Fibroblast of the conjunctiva (primary cell): ENCODE measurements around the gene PANK3.
"Not testable (repeated sequence)": the region's sequence is repeated elsewhere in the genome, so short reads cannot be mapped to it uniquely, and the experiment has no call there.

Experiments used
- DNase-seq: peaks from one replicate; pipeline ENCODE4 v3.0.0-alpha.2; 2010; ENCODE audit warnings: low read depth

PANK3 gene

DNA sequence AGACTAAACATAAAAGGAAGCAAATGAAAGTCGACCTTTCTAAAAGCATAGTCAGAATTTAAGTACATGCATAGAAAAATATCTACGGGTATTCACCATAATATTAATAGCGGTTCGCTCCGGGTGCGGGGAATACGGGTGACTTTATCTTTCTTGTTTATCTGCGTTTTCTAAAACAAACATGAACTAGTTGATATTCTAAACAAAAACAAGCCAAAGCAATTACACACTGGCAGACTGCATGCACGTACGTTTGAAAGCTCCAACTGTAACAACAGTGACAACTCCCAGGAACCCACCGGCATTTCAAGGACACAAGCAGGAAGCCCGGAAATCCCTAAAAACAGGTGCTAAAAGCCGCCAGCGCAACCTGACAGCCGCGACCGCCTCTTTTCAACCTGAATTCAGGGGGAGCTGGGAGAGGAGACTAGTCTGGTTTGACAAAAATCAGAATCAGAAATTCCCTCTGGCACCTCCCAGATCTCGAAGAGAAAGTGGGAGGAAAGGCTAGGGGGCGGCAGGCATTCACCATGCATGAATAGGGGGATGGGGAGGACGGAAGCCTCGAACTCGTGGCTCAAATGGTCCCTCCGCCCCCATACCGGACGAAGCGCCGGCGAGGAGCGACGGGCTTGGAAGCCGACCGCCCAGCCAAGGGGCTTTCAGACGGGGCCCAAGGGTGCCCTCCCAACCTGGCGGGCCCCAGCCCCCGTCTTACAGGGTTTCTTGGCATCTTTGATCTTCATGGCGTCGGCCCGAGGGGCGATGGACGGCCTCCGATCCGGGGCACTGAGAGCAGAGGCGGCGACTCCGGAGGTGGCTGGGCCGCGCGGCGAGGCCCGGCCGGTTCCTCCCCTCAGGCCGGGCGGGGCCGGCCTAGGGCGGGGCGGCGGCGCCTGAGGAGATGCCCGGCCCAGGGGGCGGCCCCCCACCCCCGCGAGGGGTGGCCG is at the start of gene PANK3:
Gene PANK3, minus strand, starts transcription at position 831 of the 950 bp plus-strand sequence. Its CDS starts 85 bp downstream, at position 746.
- peak; percentile 23 for DNase-seq

DNA sequence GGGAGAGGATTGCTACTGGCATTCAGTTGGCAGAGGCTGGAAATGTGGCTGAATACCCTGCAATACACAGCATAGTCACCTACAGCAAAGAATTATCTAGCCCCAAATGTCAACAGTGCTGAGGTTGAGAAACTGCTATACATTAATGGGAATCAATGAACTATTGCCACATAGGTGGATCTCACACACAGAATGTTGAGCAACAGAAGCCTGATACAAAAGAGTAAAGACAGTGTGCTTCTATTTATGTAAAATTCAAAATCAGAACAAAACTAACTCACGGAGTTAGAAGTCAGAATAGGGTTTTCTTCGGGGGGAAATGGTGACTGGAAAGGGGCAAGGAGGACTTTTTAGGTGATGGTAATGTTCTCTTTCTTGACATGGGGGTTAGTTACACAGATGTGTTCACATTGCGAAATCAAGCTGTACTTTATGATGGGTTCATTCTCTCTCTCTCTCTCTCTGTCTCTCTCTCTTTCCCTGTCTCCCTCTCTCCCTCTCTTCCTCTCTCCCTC is 45.7 kb upstream of the PANK3 start:
- DNase-seq = no peak

DNA sequence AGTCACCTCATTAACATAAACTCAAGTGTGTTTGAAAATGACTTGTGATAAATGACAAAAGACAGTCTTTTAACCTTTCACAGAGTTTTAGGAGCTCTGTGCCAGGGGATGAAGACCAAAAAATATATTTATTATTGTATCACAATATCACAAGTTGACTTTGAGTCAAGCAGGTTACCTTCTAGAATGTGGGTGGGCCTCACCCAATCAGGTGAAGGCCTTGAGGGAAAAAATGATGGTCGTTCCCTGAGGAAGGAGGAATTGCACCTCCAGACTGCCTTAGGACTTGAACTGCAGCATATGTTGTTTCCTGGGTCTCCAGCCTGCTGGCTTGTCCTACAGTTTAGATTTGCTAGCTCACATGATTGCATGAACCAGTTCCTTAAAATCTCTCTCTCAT is 41.6 kb upstream of the PANK3 start:
- DNase-seq = no peak

DNA sequence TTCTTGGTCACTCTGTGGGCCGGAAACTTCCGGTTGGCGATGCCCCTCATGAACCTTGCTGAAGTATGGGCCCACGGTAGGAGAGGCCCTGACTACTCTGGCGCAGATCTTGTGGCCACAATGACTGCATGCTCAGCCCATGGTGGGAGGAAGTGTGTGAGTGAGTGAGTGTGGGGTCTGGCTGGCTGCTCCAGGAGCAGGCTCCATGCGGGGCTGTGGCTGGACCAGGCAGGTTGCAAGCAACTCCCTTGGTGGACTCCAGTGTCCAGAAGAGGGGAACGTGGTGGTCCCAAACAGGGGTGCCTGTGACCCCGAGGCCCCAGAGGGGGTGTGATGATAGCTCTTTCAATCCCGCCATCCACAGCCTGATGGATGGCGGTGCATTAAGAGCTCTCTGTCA is 35.5 kb upstream of the PANK3 start:
- DNase-seq = no peak

DNA sequence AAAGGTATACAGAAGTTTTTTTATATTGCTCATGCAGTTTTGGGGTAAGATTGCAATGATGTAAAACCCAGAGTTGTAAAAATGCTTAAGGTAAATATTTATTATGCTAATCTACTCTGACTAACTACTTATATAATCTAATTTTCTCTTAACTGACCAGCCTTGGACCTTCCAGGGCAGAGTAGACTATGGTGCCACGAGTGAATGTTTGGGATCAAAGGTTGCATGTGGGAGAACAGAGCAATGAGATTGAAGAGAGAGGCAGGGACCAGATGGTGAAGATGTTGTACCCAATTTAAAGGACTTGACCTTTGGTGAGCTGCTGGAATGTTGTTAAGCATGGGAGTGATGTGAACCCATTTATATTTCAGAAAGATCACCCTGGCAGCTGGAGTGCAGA is 34.8 kb upstream of the PANK3 start:
- DNase-seq = no peak

DNA sequence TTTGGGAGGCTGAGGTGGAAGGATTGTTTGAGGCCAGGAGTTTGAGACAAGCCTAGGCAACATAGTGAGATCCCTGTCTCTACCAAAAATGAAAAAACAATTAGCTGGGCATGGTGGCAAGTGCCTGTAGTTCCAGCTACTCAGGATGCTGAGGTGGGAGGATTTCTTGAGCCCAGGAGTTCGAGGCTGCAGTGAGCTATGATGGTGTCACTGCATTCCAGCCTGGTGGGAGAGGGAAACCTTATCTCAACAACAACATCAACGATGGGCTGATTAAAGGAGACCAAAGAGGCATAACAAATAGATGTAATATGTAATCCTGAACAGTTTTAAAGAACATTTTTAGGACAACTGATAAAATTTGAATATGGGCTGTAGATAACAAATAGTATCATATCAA is 34.2 kb upstream of the PANK3 start:
- no peak for DNase-seq

DNA sequence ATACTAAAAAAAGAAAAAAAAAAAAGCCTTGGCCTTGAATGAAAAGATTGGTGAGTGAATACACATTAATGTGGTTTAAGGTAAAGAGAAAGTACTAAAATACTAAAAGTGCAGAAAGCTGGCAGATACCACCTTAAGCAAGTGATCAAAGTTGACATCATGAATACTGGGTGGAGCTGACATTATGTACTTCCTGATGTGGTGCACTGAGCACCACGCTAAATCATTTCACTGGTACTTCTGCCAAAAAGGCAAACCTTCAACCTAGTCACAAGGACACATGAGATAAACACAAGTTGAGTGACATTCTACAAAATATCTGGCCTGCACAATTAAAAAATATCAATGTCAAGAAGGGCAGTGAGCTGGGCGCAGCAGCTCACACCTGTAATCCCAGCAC is 33.8 kb upstream of the PANK3 start:
- no peak for DNase-seq

DNA sequence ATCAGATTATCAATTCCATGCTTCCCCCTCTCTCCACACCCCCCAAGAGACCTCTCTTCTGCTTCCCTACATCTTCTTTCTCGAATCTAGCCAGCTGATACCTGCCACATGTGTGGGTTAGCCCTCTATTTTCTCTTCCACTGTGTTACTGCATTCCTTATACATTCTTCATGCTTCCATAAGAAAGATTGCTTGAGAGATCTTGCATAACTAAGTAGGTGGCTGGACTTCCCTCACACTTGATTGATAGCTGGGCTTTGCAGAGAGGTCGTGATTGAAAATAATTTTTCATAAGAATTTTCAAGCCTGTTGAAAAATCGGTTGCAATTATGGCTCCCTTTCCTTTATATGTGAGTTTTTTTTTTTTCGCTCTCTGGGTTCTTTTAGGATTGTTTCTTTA is 33.0 kb upstream of the PANK3 start:
- DNase-seq = no peak

DNA sequence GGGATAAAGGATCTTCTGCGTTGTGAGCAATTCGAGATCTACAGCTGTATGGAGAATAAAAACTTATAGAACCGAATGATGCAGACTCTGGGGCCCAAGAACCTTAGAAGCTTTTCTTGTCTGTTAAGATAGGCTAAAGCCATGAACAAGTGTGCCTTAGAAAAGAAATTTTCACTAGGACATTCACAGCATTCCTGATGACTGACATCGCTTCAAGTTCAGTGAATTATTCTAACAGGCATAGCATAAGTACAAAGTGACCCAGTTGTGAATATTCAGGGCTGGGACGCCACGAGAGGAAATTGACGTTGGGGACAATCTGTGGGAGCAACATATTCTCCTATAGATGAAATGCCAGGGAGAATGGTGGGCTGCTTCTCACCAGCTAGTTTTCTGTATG is 32.0 kb upstream of the PANK3 start:
- no peak for DNase-seq

DNA sequence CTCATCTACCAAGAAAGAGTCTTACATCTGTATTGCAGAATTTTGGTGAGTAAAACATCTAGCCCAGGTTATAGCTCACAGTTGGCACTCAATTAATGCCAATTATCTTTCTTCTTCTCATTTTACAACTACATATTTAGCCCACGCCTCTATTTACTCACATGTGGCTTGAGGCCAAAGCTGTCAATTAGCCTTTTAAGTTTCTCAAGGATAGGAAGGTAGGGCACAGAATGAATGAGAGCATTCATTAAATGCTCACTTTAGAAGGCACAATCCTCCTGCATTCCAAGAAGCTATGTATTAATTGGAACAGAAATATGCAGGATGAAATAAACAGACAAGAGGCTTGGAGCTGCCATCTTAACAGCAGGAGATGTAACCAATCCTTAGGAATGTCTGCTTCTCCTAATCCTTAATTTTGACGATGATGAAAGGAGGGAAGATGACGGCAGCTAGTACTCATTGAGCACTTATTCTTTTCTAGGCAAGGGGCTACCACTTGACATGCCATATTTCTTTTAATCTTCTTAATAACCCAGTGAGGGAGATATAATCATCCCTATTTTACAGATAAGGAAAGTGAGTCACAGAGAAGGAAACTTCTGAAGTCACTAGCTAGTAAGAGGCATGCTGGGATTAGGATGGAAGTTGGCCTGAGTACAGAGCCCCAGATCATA is 30.8 kb upstream of the PANK3 start:
- no peak for DNase-seq

DNA sequence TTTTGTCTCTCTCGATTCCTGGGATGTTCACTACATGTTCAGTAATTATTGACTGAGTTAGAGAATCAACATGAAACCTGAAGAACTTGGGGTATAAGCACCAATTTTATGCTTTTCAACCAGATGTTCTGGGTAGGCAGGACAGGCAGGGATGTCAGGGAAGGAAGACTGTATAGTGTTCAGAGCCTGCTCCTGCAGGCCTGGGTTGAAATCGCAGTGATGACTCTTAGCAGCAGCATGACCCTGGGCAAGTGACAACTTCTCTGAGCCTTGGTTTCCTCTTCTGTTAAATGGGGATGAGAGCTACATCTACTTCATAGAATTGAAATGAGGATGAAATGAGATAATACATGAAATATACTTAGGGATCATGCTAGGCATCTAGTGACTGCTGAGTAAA is 29.7 kb upstream of the PANK3 start:
- DNase-seq = no peak

DNA sequence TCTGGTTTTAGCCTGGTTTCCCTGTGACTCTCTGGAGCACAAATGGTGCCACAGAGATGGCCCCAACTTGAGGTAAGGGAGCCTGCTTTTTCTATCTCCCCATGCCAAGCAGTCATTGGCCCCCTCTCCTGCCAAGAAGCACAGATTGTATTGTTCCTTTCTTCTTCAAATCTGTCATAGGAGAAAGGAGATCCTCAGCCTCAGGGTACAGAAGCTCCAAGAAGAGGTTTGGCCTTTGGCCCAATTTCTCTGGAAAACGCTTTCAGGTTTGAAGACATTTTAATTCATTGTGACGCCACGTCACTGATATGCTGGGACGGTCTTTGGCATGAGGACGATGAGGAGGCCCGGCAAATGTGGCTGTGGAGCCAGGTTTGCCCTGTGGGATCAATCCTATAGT is 29.2 kb upstream of the PANK3 start:
- no peak for DNase-seq

DNA sequence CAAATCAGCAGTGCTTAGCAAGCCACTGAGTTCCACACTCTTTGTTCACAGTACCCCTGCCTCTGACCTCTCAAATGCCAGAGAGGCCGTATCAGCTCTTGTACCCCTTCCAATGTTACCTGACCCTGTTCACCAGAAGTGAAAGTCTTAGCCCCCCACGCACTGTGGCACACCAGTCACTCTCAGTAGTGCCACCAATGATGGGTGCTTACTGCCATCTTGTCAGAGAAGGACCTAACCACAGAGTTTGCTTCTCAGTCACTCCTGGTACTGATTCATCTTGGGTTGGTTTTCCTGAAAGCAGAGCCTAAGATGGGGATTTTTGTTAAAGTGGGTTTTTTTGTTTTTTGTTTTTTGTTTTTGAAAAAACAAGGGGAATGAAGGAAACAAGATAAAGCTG is 28.8 kb upstream of the PANK3 start:
- no peak for DNase-seq

DNA sequence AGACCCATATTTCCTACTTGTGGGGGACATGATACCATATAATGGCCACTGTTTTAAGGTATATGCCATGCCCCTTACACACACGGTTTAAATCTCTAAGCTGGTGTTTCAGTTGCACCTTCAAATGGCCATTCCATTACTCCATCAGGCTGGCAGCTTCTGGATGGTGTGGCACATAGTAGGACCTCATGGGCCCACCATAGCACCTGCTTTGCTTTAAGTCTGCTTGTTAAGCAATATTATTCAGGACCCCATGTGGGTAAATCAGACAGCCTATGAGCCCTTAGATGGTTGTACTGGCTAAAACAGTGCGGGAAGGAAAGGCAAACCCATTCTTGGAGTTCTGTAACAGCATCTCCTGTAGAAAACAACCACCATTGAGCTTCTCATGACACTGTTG is 27.4 kb upstream of the PANK3 start:
- DNase-seq = no peak

DNA sequence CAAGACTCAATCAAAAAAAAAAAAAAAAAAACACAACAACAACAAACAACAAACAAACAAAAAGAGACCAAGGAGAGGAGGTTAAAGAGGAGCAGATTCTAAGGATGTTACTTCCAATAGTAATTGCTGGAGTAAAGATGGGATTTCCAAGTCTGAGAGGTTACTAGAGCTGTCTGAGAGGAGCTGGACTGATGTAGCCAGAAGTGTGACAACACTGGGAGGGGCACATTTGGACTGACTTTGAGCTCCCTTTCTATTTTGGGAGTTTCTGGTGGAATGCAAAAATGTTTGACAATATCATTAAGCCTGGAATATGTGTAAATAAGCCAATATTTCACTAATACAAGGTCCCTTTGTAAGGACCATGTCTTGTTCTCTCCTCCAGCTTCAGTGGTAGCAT is 25.3 kb upstream of the PANK3 start:
- DNase-seq = no peak

DNA sequence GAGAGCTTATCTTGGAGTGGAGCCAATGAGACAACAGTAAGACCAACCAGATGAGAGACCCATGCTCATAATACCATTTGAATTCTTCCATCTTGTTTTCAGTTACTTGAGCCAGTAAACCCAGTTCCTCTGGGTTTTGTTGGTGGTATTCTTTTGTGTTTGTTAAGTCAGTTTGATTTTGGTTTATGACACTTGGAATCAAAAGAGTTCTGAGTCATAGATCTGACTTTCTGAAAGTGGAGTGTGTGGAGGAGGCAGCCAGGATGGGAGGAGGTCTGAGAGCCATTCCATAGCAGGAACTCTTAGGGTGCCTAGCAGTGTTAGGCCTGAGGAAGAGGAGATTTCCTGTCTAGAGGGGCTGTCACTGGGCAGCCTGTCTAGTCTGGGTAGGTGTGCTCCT is 24.6 kb upstream of the PANK3 start:
- no peak for DNase-seq

DNA sequence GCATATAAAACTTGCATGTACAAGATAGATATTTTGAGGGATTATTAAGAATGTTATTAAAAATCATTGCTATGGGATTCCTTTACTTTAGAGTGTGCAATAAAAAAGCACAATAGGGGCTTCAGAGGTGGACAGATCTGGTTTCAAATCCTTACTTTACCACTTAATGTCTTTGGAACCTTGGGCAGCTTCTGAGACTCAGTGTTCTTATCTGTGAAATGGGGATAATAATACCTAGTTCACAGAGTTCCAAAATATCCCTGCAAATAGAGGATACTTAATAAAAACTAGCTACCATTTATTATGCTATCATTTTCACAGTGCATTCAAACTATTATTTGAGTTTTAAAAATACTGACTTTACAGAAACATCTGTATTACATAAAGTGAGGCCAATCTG is 23.3 kb upstream of the PANK3 start:
- no peak for DNase-seq

DNA sequence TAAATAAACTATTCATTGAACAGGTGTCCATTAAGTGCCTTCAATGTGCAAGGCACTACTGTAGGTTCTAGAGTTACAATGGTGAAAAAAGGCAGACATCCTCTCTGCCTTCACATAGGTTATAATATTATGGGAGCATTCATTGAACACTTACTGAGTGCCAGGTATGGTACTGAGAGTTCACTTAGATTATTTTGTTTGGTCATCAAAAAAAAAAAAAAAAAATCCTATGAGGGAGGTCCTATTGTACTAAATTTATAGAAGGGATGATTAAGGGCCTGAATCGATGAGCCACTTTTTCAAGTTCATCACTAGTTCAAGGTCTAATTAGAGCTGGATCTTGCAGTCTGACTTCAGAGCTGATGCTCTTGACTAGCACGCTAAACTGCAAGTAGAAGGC is 22.8 kb upstream of the PANK3 start:
- DNase-seq = no peak

DNA sequence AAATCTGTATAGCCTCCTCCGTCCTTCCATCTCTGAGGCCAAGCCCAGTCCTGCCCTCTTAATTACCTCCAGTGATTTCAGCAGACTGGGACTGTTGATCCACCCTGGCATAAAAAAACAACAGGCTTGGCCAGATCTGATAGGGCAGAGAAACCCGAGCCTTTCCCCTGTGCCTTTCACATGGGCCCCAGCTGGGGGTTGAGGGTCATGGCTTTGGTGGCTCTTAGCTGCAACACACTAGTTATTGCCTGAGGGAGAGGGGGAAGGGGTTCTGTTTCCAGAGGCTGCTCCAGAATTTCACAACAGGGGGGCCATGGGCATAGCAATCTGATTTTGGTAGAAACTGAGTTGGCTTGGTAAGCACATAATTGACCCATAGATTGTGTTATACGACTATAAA is 21.2 kb upstream of the PANK3 start:
- DNase-seq = peak; percentile 66

DNA sequence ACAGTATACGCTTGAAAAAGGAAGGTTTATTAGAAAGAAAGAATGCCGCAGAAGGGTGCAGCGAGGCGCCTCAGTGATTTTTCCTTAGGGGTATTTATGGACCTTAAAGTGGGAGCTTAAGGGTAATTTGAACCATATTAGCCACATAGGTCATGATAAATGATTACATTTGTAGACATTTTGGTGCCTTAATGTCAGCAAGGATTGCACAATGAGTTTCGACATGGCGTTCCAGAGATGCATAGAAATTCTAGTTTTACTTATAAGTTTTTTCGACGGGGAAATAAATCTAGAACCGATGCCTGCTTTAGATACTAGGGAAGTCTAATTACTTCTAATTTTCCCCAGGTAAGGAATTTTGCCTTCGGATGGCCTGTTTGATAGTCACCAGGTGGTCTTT is 20.7 kb upstream of the PANK3 start:
- DNase-seq = no peak

DNA sequence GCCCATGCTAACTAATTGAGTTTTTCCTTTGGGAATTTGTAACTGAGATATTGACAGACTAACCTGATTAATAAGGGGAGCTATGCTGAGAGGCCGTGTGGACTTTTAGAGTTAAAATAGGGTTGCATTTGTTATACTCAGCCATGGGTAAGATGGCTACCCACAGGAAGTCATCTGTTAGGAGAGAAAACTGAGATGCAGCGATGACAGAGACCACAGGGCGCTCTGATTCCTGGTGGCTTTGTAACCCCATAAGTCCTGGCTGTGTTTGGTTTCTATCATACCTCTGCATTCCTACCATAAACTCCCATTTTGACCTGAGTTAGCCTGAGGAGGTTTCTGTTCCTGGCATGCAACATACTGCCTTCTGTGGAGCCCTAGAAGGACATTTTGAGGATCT is 19.5 kb upstream of the PANK3 start:
- DNase-seq = no peak

DNA sequence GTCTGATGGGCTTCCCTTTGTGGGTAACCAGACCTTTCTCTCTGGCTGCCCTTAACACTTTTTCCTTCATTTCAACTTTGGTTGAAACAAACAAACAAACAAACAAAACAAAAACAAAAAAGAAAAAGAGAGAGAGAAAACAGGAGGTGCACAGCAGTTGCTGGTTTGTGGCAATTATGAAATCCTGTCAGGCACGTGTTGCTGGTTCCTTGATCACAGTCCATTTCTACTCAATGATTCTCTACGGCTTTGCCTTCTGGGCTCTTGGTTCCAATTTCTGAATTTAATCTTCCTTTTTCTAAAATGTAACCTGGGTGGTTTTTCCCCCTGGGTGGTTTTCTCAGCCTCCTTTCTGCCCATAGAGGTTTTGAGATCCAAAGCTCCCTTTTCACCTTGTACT is 17.8 kb upstream of the PANK3 start:
- DNase-seq = no peak

DNA sequence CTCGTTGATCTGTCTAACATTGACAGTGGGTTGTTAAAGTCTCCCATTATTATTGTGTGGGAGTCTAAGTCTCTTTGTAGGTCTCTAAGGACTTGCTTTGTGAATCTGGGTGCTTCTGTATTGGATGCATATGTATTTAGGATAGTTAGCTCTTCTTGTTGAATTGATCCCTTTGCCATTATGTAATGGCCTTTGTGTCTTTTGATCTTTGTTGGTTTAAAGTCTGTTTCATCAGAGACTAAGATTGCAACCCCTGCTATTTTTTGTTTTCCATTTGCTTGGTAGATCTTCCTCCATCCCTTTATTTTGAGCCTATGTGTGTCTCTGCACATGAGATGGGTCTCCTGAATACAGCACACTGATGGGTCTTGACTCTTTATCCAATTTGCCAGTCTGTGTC is 17.0 kb upstream of the PANK3 start:
- DNase-seq = not testable (repeated sequence)
